GM12875 (cell line): ENCODE data around the gene MRGPRE.

ENCODE experiments used
- H3K4me3 ChIP-seq: one replicate; pipeline ENCODE4 v1.5.1; 2011; ENCODE audit warnings: low read depth, low read length, control low read depth
- CTCF ChIP-seq: IDR thresholded peaks from 2 replicates; pipeline ENCODE4 v1.5.1; 2011; ENCODE audit warnings: low read depth, mild to moderate bottlenecking, control low read depth, inconsistent platforms, low read length, moderate library complexity, borderline replicate concordance; ENCODE audit not compliant: insufficient read depth

Gene MRGPRE

GRCh38 chr11:3222941-3223915 is 9.0 kb downstream of the MRGPRE start:
- H3K4me3 ChIP-seq = no peak overlapping the region
- no peak for TF ChIP-seq CTCF

GRCh38 chr11:3222003-3222855 is 10.0 kb downstream of the MRGPRE start:
- TF ChIP-seq CTCF = no peak
- H3K4me3 ChIP-seq = no peak overlapping the region

GRCh38 chr11:3221408-3222002 is 10.7 kb downstream of the MRGPRE start:
- no peak for TF ChIP-seq CTCF

GRCh38 chr11:3220521-3221407 is 11.5 kb downstream of the MRGPRE start:
- no peak overlapping the region for H3K4me3 ChIP-seq
- TF ChIP-seq CTCF = no peak

More at GRCh38 chr11:3221408-3222002, 10.7 kb downstream of the MRGPRE start:
- no peak overlapping the region for H3K4me3 ChIP-seq

- no peak for TF ChIP-seq CTCF
- H3K4me3 ChIP-seq = no peak overlapping the region
Measured at GRCh38 chr11:3220101-3220500, 12.1 kb downstream of the MRGPRE start.

GRCh38 chr11:3219281-3219892 is 12.8 kb downstream of the MRGPRE start:
- TF ChIP-seq CTCF = no peak
- H3K4me3 ChIP-seq = no peak overlapping the region
